Muscle of leg (tissue), 11 donors: ENCODE data around the gene CDA. TPM values are rescaled to one million over a fixed set of nuclear protein-coding genes. Genes with fewer than 3 reads are reported as not detected.

ENCODE experiments used
- DNase-seq: peaks from one replicate; pipeline ENCODE4 v3.0.0; 2013
- H3K27ac ChIP-seq: one replicate; pipeline ENCODE4 v1.5.1; 2013; ENCODE audit warnings: mild to moderate bottlenecking, low read length, control low read depth
- H3K27me3 ChIP-seq: one replicate; pipeline ENCODE4 v1.6.1; 2013; ENCODE audit warnings: low read length; ENCODE audit not compliant: control insufficient read depth, insufficient read depth
- H3K36me3 ChIP-seq: one replicate; pipeline ENCODE4 v1.6.1; 2013; ENCODE audit warnings: low read length; ENCODE audit not compliant: control insufficient read depth, insufficient read depth
- H3K4me1 ChIP-seq: one replicate; pipeline ENCODE4 v1.6.1; 2013; ENCODE audit warnings: low read length; ENCODE audit not compliant: control insufficient read depth, insufficient read depth
- H3K4me3 ChIP-seq: one replicate; pipeline ENCODE4 v1.5.1; 2013; ENCODE audit warnings: low read length, control low read depth
- H3K9me3 ChIP-seq: replicated peaks from 2 replicates; pipeline ENCODE4 v1.6.1; 2013; ENCODE audit warnings: low read depth, low read length; ENCODE audit not compliant: control insufficient read depth
- WGBS: methylation state at CpG from one replicate; pipeline ENCODE4 v1.1.5; 2013; ENCODE audit warnings: missing lambda C conversion rate; ENCODE audit not compliant: insufficient coverage; 5-methylcytosine and 5-hydroxymethylcytosine counted together
- polyA plus RNA-seq, 8 donors: library from polyadenylated mRNA; unstranded; fragments of 120-200 nt; gene quantifications; one replicate each; pipeline versions ENCODE4 v1.2.1 to v1.2.3, GENCODE V29; 2013; ENCODE audit warnings: inconsistent platforms in 1 of 8, low replicate concordance in 1 of 8; ENCODE audit not compliant: insufficient read length in 8 of 8, insufficient read depth in 1 of 8
- total RNA-seq: library from RNA; stranded (reverse); fragments of 120-200 nt; gene quantifications from one replicate; pipeline ENCODE4 v1.2.4, GENCODE V29; 2013

Gene CDA
- total and polyA plus RNA-seq, 9 donors = 0.13 to 1.3 (median 0.49) TPM

GRCh38 chr1:20663365-20663764 lies 74.5 kb downstream of the CDA start:
- Histone ChIP-seq H3K27ac (no peak overlapping the region), H3K9me3 (no peaks in the 10 kb centered on the region), H3K36me3 (peaks cover 13% of the 10 kb centered on the region), H3K27me3 (no peaks in the 10 kb centered on the region), H3K4me3 (no peak overlapping the region), H3K4me1 (peaks cover 14% of the 10 kb centered on the region)
- WGBS = no CpG with 5 or more reads among the region's 1 CpG
- DNase-seq = no peak

- no peak overlapping the region for H3K4me3 ChIP-seq
- WGBS = 68% methylated on average over 10 of the region's 12 CpGs
Measured at GRCh38 chr1:20663969-20664715, 75.2 kb downstream of the CDA start.

GRCh38 chr1:20665726-20666125 lies 76.8 kb downstream of the CDA start:
- no peak overlapping the region for H3K27ac ChIP-seq
- WGBS = 83% methylated on average over 8 of the region's 12 CpGs

More at GRCh38 chr1:20663969-20664715, 75.2 kb downstream of the CDA start:
- Histone ChIP-seq H3K9me3 (no peaks in the 10 kb centered on the region), H3K27ac (no peak overlapping the region), H3K36me3 (peaks cover 7% of the 10 kb centered on the region), H3K4me1 (peaks cover 14% of the 10 kb centered on the region), H3K27me3 (no peaks in the 10 kb centered on the region)
- DNase-seq = no peak

GRCh38 chr1:20666146-20666545 lies 77.2 kb downstream of the CDA start:
- Histone ChIP-seq H3K4me3 (no peak overlapping the region), H3K9me3 (no peaks in the 10 kb centered on the region), H3K36me3 (no peaks in the 10 kb centered on the region), H3K4me1 (peaks cover 8% of the 10 kb centered on the region), H3K27ac (peak overlapping the region; percentile 13), H3K27me3 (no peaks in the 10 kb centered on the region)
- 63% methylated on average over 14 of the region's 16 CpGs for WGBS
- DNase-seq = peak; percentile 41

More at GRCh38 chr1:20665726-20666125, 76.8 kb downstream of the CDA start:
- H3K4me1 ChIP-seq = peaks cover 8% of the 10 kb centered on the region
- H3K9me3 ChIP-seq = no peaks in the 10 kb centered on the region
- no peaks in the 10 kb centered on the region for H3K27me3 ChIP-seq
- no peak for DNase-seq
- H3K36me3 ChIP-seq = no peaks in the 10 kb centered on the region
- no peak overlapping the region for H3K4me3 ChIP-seq

- Histone ChIP-seq H3K4me1 (peaks cover 6% of the 10 kb centered on the region), H3K4me3 (no peak overlapping the region), H3K27me3 (no peaks in the 10 kb centered on the region), H3K27ac (no peak overlapping the region), H3K36me3 (no peaks in the 10 kb centered on the region), H3K9me3 (no peaks in the 10 kb centered on the region)
- no peak for DNase-seq
- 100% methylated on average over 1 of the region's 1 CpG for WGBS
Measured at GRCh38 chr1:20666804-20667203, 77.9 kb downstream of the CDA start.

Other genes with a start within 250 kb of the CDA start
- gene CAMK2N1, start 102.9 kb upstream of the CDA start, total RNA-seq = 1.7 TPM
- gene CAMK2N1, start 102.9 kb upstream of the CDA start, polyA plus RNA-seq = 10 to 100 TPM in 3 of 8 donors, 1 to 10 TPM in 5; 7.4 to 12.6 (median 8.6) TPM
- gene MUL1, start 80.9 kb upstream of the CDA start, total RNA-seq = 16.6 TPM
- gene MUL1, start 80.9 kb upstream of the CDA start, polyA plus RNA-seq = 10 to 100 TPM; 18.6 to 24.4 (median 21.2) TPM
- 1.1 TPM for gene FAM43B, start 36.5 kb upstream of the CDA start, total RNA-seq
- gene FAM43B, start 36.5 kb upstream of the CDA start, polyA plus RNA-seq = 1 to 10 TPM in 4 of 8 donors, under 1 TPM in 4; 0.48 to 2.3 (median 0.99) TPM
- 43.6 TPM for gene PINK1, start 44.4 kb downstream of the CDA start, total RNA-seq
- 10 to 100 TPM; 35.5 to 47.5 (median 39.9) TPM for gene PINK1, start 44.4 kb downstream of the CDA start, polyA plus RNA-seq
- gene DDOST, start 72.3 kb downstream of the CDA start, total RNA-seq = 145 TPM
- gene DDOST, start 72.3 kb downstream of the CDA start, polyA plus RNA-seq = 100 to 1,000 TPM; 114 to 169 (median 138) TPM
- 1.8 TPM for gene KIF17, start 128.9 kb downstream of the CDA start, total RNA-seq
- gene KIF17, start 128.9 kb downstream of the CDA start, polyA plus RNA-seq = 1 to 10 TPM; 1.9 to 4.3 (median 2.5) TPM
- 0.13 TPM for gene SH2D5, start 143.6 kb downstream of the CDA start, total RNA-seq
- under 1 TPM; 0.20 to 0.54 (median 0.30) TPM for gene SH2D5, start 143.6 kb downstream of the CDA start, polyA plus RNA-seq
- gene HP1BP3, start 198.2 kb downstream of the CDA start, total RNA-seq = 161 TPM
- gene HP1BP3, start 198.2 kb downstream of the CDA start, polyA plus RNA-seq = 100 to 1,000 TPM; 147 to 216 (median 167) TPM